SK-N-SH (cell line): ENCODE measurements around the gene RBM25. TPM values are rescaled to one million over a fixed set of nuclear protein-coding genes. Genes with fewer than 3 reads are reported as not detected.

Experiments used
- CTCF ChIA-PET: fragments of 300-600, 350-600 bp; formaldehyde crosslinking; extraction: SDS; loops from one replicate; lab custom pipeline; 2021; lab: Yijun Ruan, JAX
- POLR2A ChIA-PET: fragments of 350-600 bp; sonication (Branson Sonifier 250); formaldehyde crosslinking; extraction: SDS; loops from one replicate; lab custom pipeline; 2020; ENCODE audit warnings: antibody characterized with exemption, inconsistent platforms; lab: Yijun Ruan, JAX
- DNase-seq: peaks from one replicate; pipeline ENCODE4 v3.0.0; 2012
- H2AFZ ChIP-seq: fragments of 200-600 bp; sonication (generic); 2 replicates; pipeline ENCODE4 v1.8.1; 2016; ENCODE audit warnings: antibody characterized with exemption, mild to moderate bottlenecking, low read depth
- H3F3A ChIP-seq: fragments of 200-600 bp; sonication (generic); replicated peaks from 2 replicates; pipeline ENCODE3; 2016; ENCODE audit warnings: antibody characterized with exemption, mild to moderate bottlenecking; ENCODE audit not compliant: insufficient read depth
- H3K27ac ChIP-seq, 2 experiments: fragments of 200-500 bp in 1 of 2; fragments of 200-600 bp in 1 of 2; sonication (Bioruptor generic) in 1 of 2; sonication (generic), shearing (Covaris generic) in 1 of 2; 2 replicates each; pipeline versions ENCODE4 v1.5.1 to v1.6.1; 2014 to 2016; ENCODE audit warnings: low read depth in 2 of 2, inconsistent platforms in 1 of 2, low read length in 1 of 2, mild to moderate bottlenecking in 1 of 2, mixed read lengths in 1 of 2
- H3K27me3 ChIP-seq: fragments of 200-600 bp; sonication (generic), shearing (Covaris generic); 2 replicates; pipeline ENCODE4 v1.6.1; 2016; ENCODE audit warnings: mixed run types; ENCODE audit not compliant: insufficient read depth
- H3K36me3 ChIP-seq, 2 experiments: fragments of 200-500 bp in 1 of 2; fragments of 200-600 bp in 1 of 2; sonication (Bioruptor generic) in 1 of 2; sonication (generic) in 1 of 2; replicated peaks in 1 of 2; 2 replicates each; pipeline versions ENCODE3 to v1.5.1; 2014 to 2016; ENCODE audit warnings: low read length in 1 of 2, mild to moderate bottlenecking in 1 of 2; ENCODE audit not compliant: insufficient read depth in 2 of 2, control insufficient read depth in 1 of 2
- H3K4me1 ChIP-seq, 2 experiments: fragments of 200-500 bp in 1 of 2; fragments of 200-600 bp in 1 of 2; sonication (Bioruptor generic) in 1 of 2; sonication (generic), shearing (Covaris generic) in 1 of 2; 2 replicates each; pipeline versions ENCODE4 v1.5.1 to v1.6.1; 2014 to 2016; ENCODE audit warnings: low read depth in 1 of 2, low read length in 1 of 2, mixed run types in 1 of 2; ENCODE audit not compliant: insufficient read depth in 2 of 2, control insufficient read depth in 1 of 2
- H3K4me2 ChIP-seq: fragments of 200-600 bp; sonication (generic), shearing (Covaris generic); 2 replicates; pipeline ENCODE4 v1.6.1; 2017; ENCODE audit warnings: mixed run types
- H3K4me3 ChIP-seq, 2 experiments: fragments of 200-500 bp in 1 of 2; fragments of 200-600 bp in 1 of 2; sonication (Bioruptor generic) in 1 of 2; sonication (generic), shearing (Covaris generic) in 1 of 2; 2 replicates each; pipeline versions ENCODE4 v1.5.1 to v1.8.1; 2014 to 2016; ENCODE audit warnings: low read depth in 2 of 2, inconsistent platforms in 1 of 2, low read length in 1 of 2, mild to moderate bottlenecking in 1 of 2, mixed read lengths in 1 of 2, moderate library complexity in 1 of 2
- H3K79me2 ChIP-seq: fragments of 200-600 bp; sonication (generic); 2 replicates; pipeline ENCODE4 v1.8.1; 2017; ENCODE audit warnings: mild to moderate bottlenecking; ENCODE audit not compliant: insufficient read depth
- H3K9ac ChIP-seq: fragments of 200-600 bp; sonication (generic); 2 replicates; pipeline ENCODE4 v1.6.1; 2017; ENCODE audit warnings: mixed run types
- H3K9me2 ChIP-seq: fragments of 200-600 bp; sonication (generic); 2 replicates; pipeline ENCODE4 v1.6.1; 2017; ENCODE audit warnings: mixed run types
- H3K9me3 ChIP-seq: fragments of 200-600 bp; sonication (generic); 2 replicates; pipeline ENCODE4 v1.6.1; 2017; ENCODE audit warnings: mixed run types, mild to moderate bottlenecking, moderate library complexity
- H4K20me1 ChIP-seq: fragments of 200-600 bp; sonication (generic); 2 replicates; pipeline ENCODE4 v1.6.1; 2017; ENCODE audit warnings: mild to moderate bottlenecking, mixed run types; ENCODE audit not compliant: insufficient read depth
- CTCF ChIP-seq: fragments of 200-600 bp; sonication (generic); IDR thresholded peaks from 2 replicates; pipeline ENCODE4 v1.6.1; 2017; ENCODE audit warnings: antibody characterized with exemption, mild to moderate bottlenecking, moderate library complexity
- ELF1 ChIP-seq: IDR thresholded peaks from 2 replicates; pipeline ENCODE4 v1.4.0; 2012
- EP300 ChIP-seq, 2 experiments: IDR thresholded peaks; 2 replicates each; pipeline versions ENCODE4 v1.4.0 to v1.6.1; 2012; ENCODE audit warnings: borderline replicate concordance in 1 of 2, low read depth in 1 of 2, low read length in 1 of 2
- EZH2phosphoT487 ChIP-seq: fragments of 200-600 bp; sonication (generic); IDR thresholded peaks from 2 replicates; pipeline ENCODE4 v1.6.1; 2017; ENCODE audit warnings: low read depth, mixed run types, mild to moderate bottlenecking, antibody characterized with exemption, moderate library complexity, borderline replicate concordance
- FOXJ3 ChIP-seq: sonication (generic); formaldehyde crosslinking; IDR thresholded peaks from 2 replicates; pipeline ENCODE4 v1.5.1; 2020; ENCODE audit warnings: mild to moderate bottlenecking, missing genetic modification reagents
- GABPA ChIP-seq: IDR thresholded peaks from 2 replicates; pipeline ENCODE4 v1.4.0; 2012; ENCODE audit warnings: low read depth, mild to moderate bottlenecking
- JUND ChIP-seq: IDR thresholded peaks from 2 replicates; pipeline ENCODE4 v1.4.0; 2012
- MAX ChIP-seq: IDR thresholded peaks from 2 replicates; pipeline ENCODE4 v1.4.0; 2012; ENCODE audit warnings: low read depth
- MXI1 ChIP-seq: IDR thresholded peaks from 2 replicates; pipeline ENCODE4 v1.6.1; 2012; ENCODE audit warnings: mild to moderate bottlenecking, low read depth, low read length, improper control_type of control experiment
- NFIC ChIP-seq: IDR thresholded peaks from 2 replicates; pipeline ENCODE4 v1.4.0; 2012; ENCODE audit warnings: borderline replicate concordance
- PBX3 ChIP-seq: IDR thresholded peaks from 2 replicates; pipeline ENCODE4; 2012
- POLR2AphosphoS5 ChIP-seq: IDR thresholded peaks from 2 replicates; pipeline ENCODE4 v1.6.1; 2012; ENCODE audit warnings: low read depth, low read length
- RCOR1 ChIP-seq: fragments of 150-350 bp; IDR thresholded peaks from 2 replicates; pipeline ENCODE4 v1.6.1; 2017; ENCODE audit warnings: antibody characterized with exemption, low read length
- REST ChIP-seq: IDR thresholded peaks from 2 replicates; pipeline ENCODE4 v1.6.1; 2012; ENCODE audit warnings: mild to moderate bottlenecking, low read depth, low read length, moderate library complexity
- RXRA ChIP-seq: IDR thresholded peaks from 2 replicates; pipeline ENCODE4 v1.4.0; 2012; ENCODE audit warnings: low read depth, mild to moderate bottlenecking, borderline replicate concordance
- SIN3A ChIP-seq: IDR thresholded peaks from 2 replicates; pipeline ENCODE4 v1.6.1; 2012; ENCODE audit warnings: low read depth, mild to moderate bottlenecking, low read length, moderate library complexity, borderline replicate concordance
- TCF12 ChIP-seq: IDR thresholded peaks from 2 replicates; pipeline ENCODE4 v1.4.0; 2012
- USF1 ChIP-seq: IDR thresholded peaks from 2 replicates; pipeline ENCODE4 v1.4.0; 2012; ENCODE audit warnings: low read depth, borderline replicate concordance
- USF2 ChIP-seq: fragments of 150-350 bp; IDR thresholded peaks from 2 replicates; pipeline ENCODE4 v1.6.1; 2017; ENCODE audit warnings: antibody characterized with exemption, low read length, low read depth, borderline replicate concordance
- ZBTB33 ChIP-seq: IDR thresholded peaks from 2 replicates; pipeline ENCODE4 v1.4.0; 2012; ENCODE audit warnings: low read depth, borderline replicate concordance
- WGBS: methylation state at CpG from one replicate; pipeline ENCODE4 v1.1.6; 2017; ENCODE audit warnings: low lambda C conversion rate; 5-methylcytosine and 5-hydroxymethylcytosine counted together
- polyA plus RNA-seq, 3 experiments: library from polyadenylated mRNA; depleted of rRNA; stranded (reverse); fragments of >200 nt; gene quantifications; 2 replicates each; pipeline ENCODE4 v1.2.3, GENCODE V29; 2012

The RBM25 gene
- polyA plus RNA-seq, 1 of the 3 experiments (the other 2 are of a cell fraction) = 14.0 TPM

GRCh38 chr14:73136387-73137225, 78.3 kb downstream of the RBM25 start, which contains the start of gene PSEN1:
TSS of gene PSEN1 (plus strand) at chr14:73136507. CDS start at chr14:73148020, 11,513 bp downstream.
- peaks cover 16% of the 10 kb centered on the region for H4K20me1 ChIP-seq
- peak; percentile 98 for DNase-seq
- H3K9ac ChIP-seq = peak within 1 kb of the TSS; percentile 95
- H3K27ac ChIP-seq = peak within 1 kb of the TSS; percentile 73 to 93
- under 1% methylated on average over 30 of the region's 71 CpGs for WGBS
- H3K4me2 ChIP-seq = peak within 1 kb of the TSS; percentile 72
- H3K9me2 ChIP-seq = no peaks in the 10 kb centered on the region
- H3K36me3 ChIP-seq = peaks cover 0 to 4% of the 10 kb centered on the region in 2 experiments
- peaks cover 4 to 5% of the 10 kb centered on the region in 2 experiments; a peak in 1 of 4 replicates for H3K4me1 ChIP-seq
- H3K4me3 ChIP-seq = peak within 1 kb of the TSS; percentile 78 to 97
- H3K9me3 ChIP-seq = no peaks in the 10 kb centered on the region
- H3F3A ChIP-seq = peaks cover 6% of the 10 kb centered on the region
- CTCF ChIA-PET = interaction anchor here (1.3 kb wide), 1 partner anchor 335 kb away, joined by 3 read pairs; no protein-coding TSS in a partner anchor
- POLR2A ChIA-PET = interaction anchor here (0.6 to 1.6 kb wide), 3 partner anchors 9 to 78 kb away, joined by 3 to 6 read pairs (median 4); partner anchors contain the start of gene RBM25
- H3K27me3 ChIP-seq = no peaks in the 10 kb centered on the region
- peaks cover 52% of the 10 kb centered on the region for H3K79me2 ChIP-seq
- peak within 1 kb of the TSS; percentile 88 for H2AFZ ChIP-seq
- TF ChIP-seq REST (no peak), RXRA (no peak), ELF1 (0 out of 2 replicates have a peak, but pooled peaks have one; percentile 5), EP300 (IDR thresholded peaks at IDR 0.05; ENCODE audit: borderline replicate concordance in 1 of 2, low read depth in 1 of 2, low read length in 1 of 2) (0 out of 4 replicates have a peak, but pooled peaks of 1 of the 2 experiments have one; percentile 19), CTCF (no peak), TCF12 (no peak), USF2 (no peak), RCOR1 (no peak), GABPA (peak; percentile 87), NFIC (no peak), MXI1 (peak; percentile 41; the same call in 1 of the 2 replicates), MAX (peak; percentile 39), ZBTB33 (no peak), EZH2phosphoT487 (no peak), SIN3A (0 out of 2 replicates have a peak, but pooled peaks have one; percentile 12), JUND (no peak), POLR2AphosphoS5 (peak; percentile 90), PBX3 (no peak), USF1 (no peak), FOXJ3 (peak; percentile 21; the same call in 1 of the 2 replicates)
